ENCODE measurements around the gene HECTD4. TPM values are rescaled to one million over a fixed set of nuclear protein-coding genes. Genes with fewer than 3 reads are reported as not detected.

The HECTD4 gene
- total RNA-seq (92.2 and 93.1 TPM in 2 replicates), polyA plus RNA-seq (46.4 and 54.1 TPM in 2 replicates), polyA minus RNA-seq (44.0 and 97.5 TPM in 2 replicates)
- total RNA-seq (2013) = 36.8 TPM

- ChIA-PET POLR2A (no interaction called here), CTCF (interaction anchor here (1.4 kb wide), 1 partner anchor 184 kb away, joined by 4 read pairs; no protein-coding TSS in a partner anchor)
- TF ChIP-seq EZH2 (IDR thresholded peaks at IDR 0.05; ENCODE audit: borderline replicate concordance, insufficient read depth, low read depth, low read length, poor library complexity, severe bottlenecking) = no peak
- TF ChIP-seq, protein P1, sequence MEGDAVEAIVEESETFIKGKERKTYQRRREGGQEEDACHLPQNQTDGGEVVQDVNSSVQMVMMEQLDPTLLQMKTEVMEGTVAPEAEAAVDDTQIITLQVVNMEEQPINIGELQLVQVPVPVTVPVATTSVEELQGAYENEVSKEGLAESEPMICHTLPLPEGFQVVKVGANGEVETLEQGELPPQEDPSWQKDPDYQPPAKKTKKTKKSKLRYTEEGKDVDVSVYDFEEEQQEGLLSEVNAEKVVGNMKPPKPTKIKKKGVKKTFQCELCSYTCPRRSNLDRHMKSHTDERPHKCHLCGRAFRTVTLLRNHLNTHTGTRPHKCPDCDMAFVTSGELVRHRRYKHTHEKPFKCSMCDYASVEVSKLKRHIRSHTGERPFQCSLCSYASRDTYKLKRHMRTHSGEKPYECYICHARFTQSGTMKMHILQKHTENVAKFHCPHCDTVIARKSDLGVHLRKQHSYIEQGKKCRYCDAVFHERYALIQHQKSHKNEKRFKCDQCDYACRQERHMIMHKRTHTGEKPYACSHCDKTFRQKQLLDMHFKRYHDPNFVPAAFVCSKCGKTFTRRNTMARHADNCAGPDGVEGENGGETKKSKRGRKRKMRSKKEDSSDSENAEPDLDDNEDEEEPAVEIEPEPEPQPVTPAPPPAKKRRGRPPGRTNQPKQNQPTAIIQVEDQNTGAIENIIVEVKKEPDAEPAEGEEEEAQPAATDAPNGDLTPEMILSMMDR (IDR thresholded peaks at IDR 0.05) = no peak
- no peaks in the 10 kb centered on the region for H3K36me3 ChIP-seq (replicated peaks in 1 of 2; ENCODE audit: control extremely low read depth in 1 of 2, control insufficient read depth in 1 of 2, extremely low read depth in 1 of 2, insufficient read depth in 2 of 2, low read length in 1 of 2)
- H3K79me2 ChIP-seq (ENCODE audit: control insufficient read depth, insufficient read depth, low read length) = peaks cover 52% of the 10 kb centered on the region
- DNase-seq = peak; percentile 93
- H3K4me1 Mint-ChIP-seq = peaks cover 26% of the 10 kb centered on the region
- intact Hi-C loops (cut with micrococcal nuclease) = loop anchor here (1.0 to 5.0 kb wide), 4 partner anchors 27 to 369 kb away; partner anchors contain the start of genes ERP29, NAA25, PTPN11 and RPL6
- H3K4me3 Mint-ChIP-seq = peak within 1 kb of the TSS; percentile 97
- peaks cover 12% of the 10 kb centered on the region for H4K20me1 ChIP-seq (ENCODE audit: control insufficient read depth, insufficient read depth, low read length, poor library complexity, severe bottlenecking)
- no peaks in the 10 kb centered on the region for H3K9me3 Mint-ChIP-seq (ENCODE audit: insufficient read depth)
- peak within 1 kb of the TSS; percentile 48 to 68 for H3K27ac ChIP-seq (ENCODE audit: low read length in 2 of 2)
- peak within 1 kb of the TSS; percentile 50 to 80 (median 71) for H3K4me3 ChIP-seq (ENCODE audit: control extremely low read depth in 1 of 5, extremely low read depth in 1 of 5, insufficient read depth in 1 of 5, low read depth in 2 of 5, low read length in 4 of 5)
- H3K27ac Mint-ChIP-seq = peak within 1 kb of the TSS; percentile 94
- H2AFZ ChIP-seq (ENCODE audit: insufficient read depth, low read depth, low read length, poor library complexity, severe bottlenecking) = peak within 1 kb of the TSS; percentile 100
- no peaks in the 10 kb centered on the region for H3K27me3 Mint-ChIP-seq
- no peaks in the 10 kb centered on the region for H3K9me3 ChIP-seq (ENCODE audit: control extremely low read depth in 1 of 3, control insufficient read depth in 2 of 3, insufficient read depth in 1 of 3, low read length in 2 of 3)
- H3K27me3 ChIP-seq (replicated peaks in 1 of 4; ENCODE audit: control extremely low read depth in 1 of 4, control insufficient read depth in 3 of 4, insufficient read depth in 4 of 4, low read length in 3 of 4) = no peaks in the 10 kb centered on the region
- peaks cover 19 to 22% of the 10 kb centered on the region in 2 donors for H3K4me1 ChIP-seq (ENCODE audit: control insufficient read depth in 2 of 2, insufficient read depth in 2 of 2, low read length in 2 of 2)
- H3K9ac ChIP-seq (ENCODE audit: low read length) = peak within 1 kb of the TSS; percentile 87
- peak within 1 kb of the TSS; percentile 84 for H3K4me2 ChIP-seq (replicated peaks; ENCODE audit: low read depth, low read length, poor library complexity, severe bottlenecking)
- peak; percentile 97 for ATAC-seq (ENCODE audit: low read depth)
- under 1% methylated on average over 103 of the region's 106 CpGs for WGBS (ENCODE audit: insufficient coverage)
Observed at GRCh38 chr12:112381883-112382796, at the start of gene HECTD4. HECTD4 (minus strand) TSS chr12:112382431; CDS start chr12:112382128, 303 bp downstream.

GRCh38 chr12:112431965-112432364 is 49.7 kb upstream of the HECTD4 start:
- Histone ChIP-seq H3K9me3 (ENCODE audit: control extremely low read depth in 1 of 3, control insufficient read depth in 2 of 3, insufficient read depth in 1 of 3, low read length in 2 of 3) (no peaks in the 10 kb centered on the region), H3K27ac (ENCODE audit: low read length in 2 of 2) (no peak overlapping the region), H3K36me3 (replicated peaks in 1 of 2; ENCODE audit: control extremely low read depth in 1 of 2, control insufficient read depth in 1 of 2, extremely low read depth in 1 of 2, insufficient read depth in 2 of 2, low read length in 1 of 2) (no peaks in the 10 kb centered on the region), H3K79me2 (ENCODE audit: control insufficient read depth, insufficient read depth, low read length) (peaks cover 87% of the 10 kb centered on the region), H3K4me1 (ENCODE audit: control insufficient read depth in 2 of 2, insufficient read depth in 2 of 2, low read length in 2 of 2) (no peaks in the 10 kb centered on the region), H3K9ac (ENCODE audit: low read length) (no peak overlapping the region), H2AFZ (ENCODE audit: insufficient read depth, low read depth, low read length, poor library complexity, severe bottlenecking) (no peak overlapping the region), H3K4me3 (ENCODE audit: control extremely low read depth in 1 of 5, extremely low read depth in 1 of 5, insufficient read depth in 1 of 5, low read depth in 2 of 5, low read length in 4 of 5) (no peak overlapping the region), H3K27me3 (replicated peaks in 1 of 4; ENCODE audit: control extremely low read depth in 1 of 4, control insufficient read depth in 3 of 4, insufficient read depth in 4 of 4, low read length in 3 of 4) (no peaks in the 10 kb centered on the region), H3K4me2 (replicated peaks; ENCODE audit: low read depth, low read length, poor library complexity, severe bottlenecking) (no peak overlapping the region), H4K20me1 (ENCODE audit: control insufficient read depth, insufficient read depth, low read length, poor library complexity, severe bottlenecking) (peaks cover 31% of the 10 kb centered on the region)
- Mint-ChIP-seq H3K27ac (no peak overlapping the region), H3K4me3 (no peak overlapping the region), H3K27me3 (no peaks in the 10 kb centered on the region), H3K9me3 (ENCODE audit: insufficient read depth) (no peaks in the 10 kb centered on the region), H3K4me1 (peaks cover 9% of the 10 kb centered on the region)
- POLR2A ChIA-PET = no interaction called here
- 100% methylated on average over 1 of the region's 3 CpGs for WGBS (ENCODE audit: insufficient coverage)
- DNase-seq (no peak), ATAC-seq (ENCODE audit: low read depth) (no peak)
- CTCF ChIA-PET = interaction anchor here (0.6 kb wide), 1 partner anchor 44 kb away, joined by 3 read pairs; no protein-coding TSS in a partner anchor
- no peak for TF ChIP-seq EZH2 (IDR thresholded peaks at IDR 0.05; ENCODE audit: borderline replicate concordance, insufficient read depth, low read depth, low read length, poor library complexity, severe bottlenecking)
- TF ChIP-seq, protein P1 (IDR thresholded peaks at IDR 0.05) = no peak
- intact Hi-C loops (cut with micrococcal nuclease) = no loop called here

Measured in B cell (primary cell).